EH (cell line): ENCODE measurements around the gene KIFAP3.
"Not testable (repeated sequence)": the region's sequence is repeated elsewhere in the genome, so short reads cannot be mapped to it uniquely, and the experiment has no call there.

ENCODE experiments used
- DNase-seq: peaks from one replicate; pipeline ENCODE4 v3.0.0-alpha.2; 2015; ENCODE audit warnings: low read depth

KIFAP3 gene

GRCh38 chr1:170074250-170075157, at the start of gene KIFAP3:
Gene KIFAP3, minus strand, starts transcription at chr1:170074695. Its CDS starts 228 bp downstream, at chr1:170074467.
- peak; percentile 99 for DNase-seq

GRCh38 chr1:170122366-170122765, 47.9 kb upstream of the KIFAP3 start:
- DNase-seq: no peak

- peak; percentile 57 for DNase-seq
Measured at GRCh38 chr1:170114906-170115305, 40.4 kb upstream of the KIFAP3 start.

GRCh38 chr1:170113140-170113539, 38.6 kb upstream of the KIFAP3 start:
- not testable (repeated sequence) for DNase-seq

GRCh38 chr1:170097449-170097948, 23.0 kb upstream of the KIFAP3 start:
- no peak for DNase-seq

- no peak for DNase-seq
Measured at GRCh38 chr1:170096806-170097340, 22.4 kb upstream of the KIFAP3 start.

- no peak for DNase-seq
Measured at GRCh38 chr1:170095976-170096748, 21.7 kb upstream of the KIFAP3 start.

- not testable (repeated sequence) for DNase-seq
Measured at GRCh38 chr1:170094697-170095616, 20.5 kb upstream of the KIFAP3 start.

- DNase-seq: no peak
Measured at GRCh38 chr1:170086399-170087032, 12.0 kb upstream of the KIFAP3 start.

GRCh38 chr1:170085091-170085490, 10.6 kb upstream of the KIFAP3 start:
- peak; percentile 17 for DNase-seq

- DNase-seq: no peak
Measured at GRCh38 chr1:170078610-170079189, 4.2 kb upstream of the KIFAP3 start.

- no peak for DNase-seq
Measured at GRCh38 chr1:170077926-170078325, 3.4 kb upstream of the KIFAP3 start.

- not testable (repeated sequence) for DNase-seq
Measured at GRCh38 chr1:170076952-170077351, 2.5 kb upstream of the KIFAP3 start.

- no peak for DNase-seq
Measured at GRCh38 chr1:170076199-170076598, 1.7 kb upstream of the KIFAP3 start.

GRCh38 chr1:170075186-170075585, 691 bp upstream of the KIFAP3 start:
- DNase-seq: no peak

- DNase-seq: no peak
Measured at GRCh38 chr1:170073893-170074249, 624 bp downstream of the KIFAP3 start.

- no peak for DNase-seq
Measured at GRCh38 chr1:170071378-170071777, 3.1 kb downstream of the KIFAP3 start.

- DNase-seq: no peak
Measured at GRCh38 chr1:170068923-170069322, 5.6 kb downstream of the KIFAP3 start.

- no peak for DNase-seq
Measured at GRCh38 chr1:170067253-170067819, 7.2 kb downstream of the KIFAP3 start.

- no peak for DNase-seq
Measured at GRCh38 chr1:170064821-170065220, 9.7 kb downstream of the KIFAP3 start.
